GM12801 (cell line): Measurements from ENCODE around the gene UBXN6.

ENCODE experiments used
- CTCF ChIP-seq: IDR thresholded peaks from one replicate; pipeline ENCODE4 v1.5.1; 2011; ENCODE audit warnings: control low read depth; ENCODE audit not compliant: insufficient read length; ENCODE audit errors: extremely low read depth

Gene UBXN6

GRCh38 chr19:4473763-4474513, 16.3 kb upstream of the UBXN6 start:
- TF ChIP-seq CTCF = no peak

- TF ChIP-seq CTCF = no peak
Measured at GRCh38 chr19:4473011-4473762, 15.6 kb upstream of the UBXN6 start.

- TF ChIP-seq CTCF = no peak
Measured at GRCh38 chr19:4472174-4472974, 14.8 kb upstream of the UBXN6 start, which contains the start of gene HDGFL2. Gene HDGFL2, plus strand, starts transcription at chr19:4472297. Its CDS starts 54 bp downstream, at chr19:4472351.

- TF ChIP-seq CTCF = no peak
Measured at GRCh38 chr19:4471403-4472173, 14.0 kb upstream of the UBXN6 start.

GRCh38 chr19:4467835-4468234, 10.2 kb upstream of the UBXN6 start:
- no peak for TF ChIP-seq CTCF

- no peak for TF ChIP-seq CTCF
Measured at GRCh38 chr19:4464815-4465581, 7.4 kb upstream of the UBXN6 start.
